BE2C (cell line): Measurements from ENCODE around the gene ERVW-1.

Experiments used
- DNase-seq: peaks from one replicate; pipeline ENCODE4 v3.0.0-alpha.2; 2020
- H3K27me3 ChIP-seq: fragments of 250-450 bp; sonication (Bioruptor Pico); 2 replicates; pipeline ENCODE4 v1.5.1; 2020; ENCODE audit warnings: mild to moderate bottlenecking
- H3K36me3 ChIP-seq: fragments of 250-450 bp; sonication (Bioruptor Pico); 2 replicates; pipeline ENCODE4 v1.5.1; 2020; ENCODE audit warnings: mild to moderate bottlenecking
- H3K4me1 ChIP-seq: fragments of 250-450 bp; sonication (Bioruptor Pico); 2 replicates; pipeline ENCODE4 v1.5.1; 2020
- H3K4me3 ChIP-seq: 2 replicates; pipeline ENCODE4 v1.5.1; 2011; ENCODE audit warnings: low read depth, low read length
- H3K9me3 ChIP-seq: fragments of 250-450 bp; sonication (Bioruptor Pico); 2 replicates; pipeline ENCODE4 v1.5.1; 2020
- CTCF ChIP-seq: IDR thresholded peaks from 2 replicates; pipeline ENCODE4 v1.5.1; 2012; ENCODE audit warnings: mild to moderate bottlenecking, low read depth, low read length

ERVW-1 gene

GRCh38 chr7:92466682-92467081 is 11.1 kb downstream of the ERVW-1 start:
- Histone ChIP-seq H3K9me3 (no peaks in the 10 kb centered on the region), H3K27me3 (no peaks in the 10 kb centered on the region), H3K4me3 (no peak overlapping the region), H3K4me1 (no peaks in the 10 kb centered on the region), H3K36me3 (no peaks in the 10 kb centered on the region)
- no peak for DNase-seq
- TF ChIP-seq CTCF: no peak

- no peak for TF ChIP-seq CTCF
- H3K27me3 ChIP-seq: no peaks in the 10 kb centered on the region
- no peaks in the 10 kb centered on the region; the same call in 1 of the 2 replicates for H3K4me1 ChIP-seq
- no peaks in the 10 kb centered on the region for H3K36me3 ChIP-seq
- no peaks in the 10 kb centered on the region for H3K9me3 ChIP-seq
- DNase-seq: no peak
- H3K4me3 ChIP-seq: no peak overlapping the region
Observed at GRCh38 chr7:92464515-92464914, 13.2 kb downstream of the ERVW-1 start.

- Histone ChIP-seq H3K27me3 (no peaks in the 10 kb centered on the region), H3K4me3 (no peak overlapping the region), H3K4me1 (no peaks in the 10 kb centered on the region; the same call in 1 of the 2 replicates), H3K9me3 (no peaks in the 10 kb centered on the region), H3K36me3 (no peaks in the 10 kb centered on the region)
- no peak for TF ChIP-seq CTCF
- DNase-seq: no peak
Observed at GRCh38 chr7:92462560-92462959, 15.2 kb downstream of the ERVW-1 start.

- H3K36me3 ChIP-seq: peaks cover 6% of the 10 kb centered on the region
- no peaks in the 10 kb centered on the region for H3K9me3 ChIP-seq
- TF ChIP-seq CTCF: peak; percentile 90
- no peaks in the 10 kb centered on the region; the same call in 1 of the 2 replicates for H3K4me1 ChIP-seq
- DNase-seq: peak; percentile 50
- no peak overlapping the region for H3K4me3 ChIP-seq
- no peaks in the 10 kb centered on the region for H3K27me3 ChIP-seq
Observed at GRCh38 chr7:92461027-92462003, 16.4 kb downstream of the ERVW-1 start.

- Histone ChIP-seq H3K36me3 (peaks cover 14% of the 10 kb centered on the region), H3K27me3 (no peaks in the 10 kb centered on the region), H3K9me3 (no peaks in the 10 kb centered on the region), H3K4me3 (no peak overlapping the region), H3K4me1 (no peaks in the 10 kb centered on the region; the same call in 1 of the 2 replicates)
- TF ChIP-seq CTCF: no peak
- DNase-seq: no peak
Observed at GRCh38 chr7:92460510-92460909, 17.2 kb downstream of the ERVW-1 start.

GRCh38 chr7:92460109-92460508 is 17.6 kb downstream of the ERVW-1 start:
- Histone ChIP-seq H3K36me3 (peaks cover 17% of the 10 kb centered on the region), H3K27me3 (no peaks in the 10 kb centered on the region), H3K4me1 (no peaks in the 10 kb centered on the region; the same call in 1 of the 2 replicates), H3K4me3 (no peak overlapping the region), H3K9me3 (no peaks in the 10 kb centered on the region)
- no peak for TF ChIP-seq CTCF
- DNase-seq: no peak
